ENCODE data around the gene IRGQ.

- TF ChIP-seq CTCF (IDR thresholded peaks at IDR 0.05; ENCODE audit: borderline replicate concordance, extremely low read depth, low read length, poor library complexity, severe bottlenecking): no peak
- TF ChIP-seq EZH2 (IDR thresholded peaks at IDR 0.05; ENCODE audit: borderline replicate concordance, low read depth, low read length, severe bottlenecking): no peak
Observed at GRCh38 chr19:43606569-43607229, 10.8 kb upstream of the IRGQ start.
